Loucy (cell line): ENCODE data around the gene CTNS.

Experiments
- H2AFZ ChIP-seq: fragments of 200-600 bp; sonication (generic); 2 replicates; pipeline ENCODE4 v1.6.0; 2016; ENCODE audit warnings: antibody characterized with exemption, mild to moderate bottlenecking, low read length, moderate library complexity
- H3F3A ChIP-seq: fragments of 200-600 bp; 2 replicates; pipeline ENCODE4 v1.6.0; 2016; ENCODE audit warnings: antibody characterized with exemption, low read depth, mild to moderate bottlenecking
- H3K27me3 ChIP-seq: fragments of 200-600 bp; sonication (generic); 2 replicates; pipeline ENCODE4 v1.6.1; 2014; ENCODE audit warnings: low read length, mild to moderate bottlenecking; ENCODE audit not compliant: insufficient read depth, poor library complexity, severe bottlenecking
- H3K36me3 ChIP-seq: fragments of 200-600 bp; sonication (generic); 2 replicates; pipeline ENCODE4 v1.6.1; 2016; ENCODE audit warnings: low read length; ENCODE audit not compliant: insufficient read depth
- H3K4me1 ChIP-seq: fragments of 200-600 bp; sonication (generic); 2 replicates; pipeline ENCODE4 v1.5.1; 2014; ENCODE audit warnings: low read length, mild to moderate bottlenecking; ENCODE audit not compliant: insufficient read depth, poor library complexity, severe bottlenecking
- H3K4me2 ChIP-seq: fragments of 200-600 bp; sonication (generic); 2 replicates; pipeline ENCODE4 v1.6.0; 2014; ENCODE audit warnings: antibody characterized with exemption, low read length, low read depth, mild to moderate bottlenecking; ENCODE audit not compliant: poor library complexity, severe bottlenecking
- H3K4me3 ChIP-seq: fragments of 200-600 bp; sonication (generic); 2 replicates; pipeline ENCODE4 v1.5.1; 2014; ENCODE audit warnings: low read length, mild to moderate bottlenecking, mixed read lengths; ENCODE audit not compliant: poor library complexity, severe bottlenecking
- H3K79me2 ChIP-seq: fragments of 200-600 bp; sonication (generic); 2 replicates; pipeline ENCODE4 v1.6.1; 2014; ENCODE audit warnings: low read length; ENCODE audit not compliant: insufficient read depth
- H3K9ac ChIP-seq: fragments of 200-600 bp; sonication (generic); 2 replicates; pipeline ENCODE4 v1.6.0; 2014; ENCODE audit warnings: mild to moderate bottlenecking, low read depth, low read length, moderate library complexity; ENCODE audit not compliant: poor library complexity, severe bottlenecking
- H3K9me2 ChIP-seq: fragments of 200-600 bp; sonication (generic); replicated peaks from 2 replicates; pipeline ENCODE4 v1.6.1; 2016; ENCODE audit warnings: low read depth, low read length, mixed read lengths
- H3K9me3 ChIP-seq: fragments of 200-600 bp; sonication (generic); 2 replicates; pipeline ENCODE4 v1.6.1; 2014; ENCODE audit warnings: mild to moderate bottlenecking, antibody characterized with exemption, low read length, low read depth; ENCODE audit not compliant: insufficient read depth
- H4K20me1 ChIP-seq: fragments of 200-600 bp; sonication (generic); 2 replicates; pipeline ENCODE4 v1.6.0; 2014; ENCODE audit warnings: antibody characterized with exemption, low read length, mild to moderate bottlenecking; ENCODE audit not compliant: insufficient read depth, poor library complexity, severe bottlenecking
- CTCF ChIP-seq: fragments of 200-600 bp; sonication (generic); conservative IDR thresholded peaks from 2 replicates; pipeline ENCODE4 v1.5.1; 2014; ENCODE audit warnings: mild to moderate bottlenecking, antibody characterized with exemption, low read length
- EZH2phosphoT487 ChIP-seq: fragments of 200-600 bp; IDR thresholded peaks from 2 replicates; pipeline ENCODE4 v1.6.1; 2018; ENCODE audit warnings: antibody characterized with exemption, mild to moderate bottlenecking, moderate library complexity, borderline replicate concordance

The CTNS gene

GRCh38 chr17:3635474-3636153 lies 946 bp upstream of the CTNS start:
- H3K9me3 ChIP-seq = no peaks in the 10 kb centered on the region
- peak overlapping the region; percentile 95 for H3K9ac ChIP-seq
- H3K27me3 ChIP-seq = no peaks in the 10 kb centered on the region
- TF ChIP-seq CTCF (no peak), EZH2phosphoT487 (no peak)
- no peaks in the 10 kb centered on the region for H3K9me2 ChIP-seq
- H3F3A ChIP-seq = no peaks in the 10 kb centered on the region
- peaks cover 21% of the 10 kb centered on the region for H3K4me1 ChIP-seq
- peak overlapping the region; percentile 100 for H3K4me2 ChIP-seq
- H3K4me3 ChIP-seq = peak overlapping the region; percentile 98
- peaks cover 4% of the 10 kb centered on the region for H4K20me1 ChIP-seq
- H2AFZ ChIP-seq = peak overlapping the region; percentile 99
- no peaks in the 10 kb centered on the region for H3K36me3 ChIP-seq
- peaks cover 19% of the 10 kb centered on the region for H3K79me2 ChIP-seq

GRCh38 chr17:3636908-3637373 lies 381 bp downstream of the CTNS start:
- H3K4me3 ChIP-seq = peak overlapping the region; percentile 98
- H2AFZ ChIP-seq = peak overlapping the region; percentile 99

GRCh38 chr17:3639981-3640596 lies 3.5 kb downstream of the CTNS start:
- no peak overlapping the region for H3K4me3 ChIP-seq
- no peaks in the 10 kb centered on the region for H3F3A ChIP-seq

More at GRCh38 chr17:3636908-3637373, 381 bp downstream of the CTNS start:
- no peaks in the 10 kb centered on the region for H3K9me2 ChIP-seq
- H4K20me1 ChIP-seq = peaks cover 4% of the 10 kb centered on the region
- H3K9ac ChIP-seq = peak overlapping the region; percentile 95
- H3K36me3 ChIP-seq = no peaks in the 10 kb centered on the region
- H3K4me1 ChIP-seq = peaks cover 21% of the 10 kb centered on the region
- H3F3A ChIP-seq = no peaks in the 10 kb centered on the region
- no peaks in the 10 kb centered on the region for H3K27me3 ChIP-seq
- peaks cover 19% of the 10 kb centered on the region for H3K79me2 ChIP-seq
- no peak for TF ChIP-seq EZH2phosphoT487
- TF ChIP-seq CTCF = no peak
- no peaks in the 10 kb centered on the region for H3K9me3 ChIP-seq
- H3K4me2 ChIP-seq = peak overlapping the region; percentile 85

More at GRCh38 chr17:3639981-3640596, 3.5 kb downstream of the CTNS start:
- Histone ChIP-seq H4K20me1 (no peaks in the 10 kb centered on the region), H3K9me2 (no peaks in the 10 kb centered on the region), H2AFZ (no peak overlapping the region), H3K4me2 (no peak overlapping the region), H3K36me3 (no peaks in the 10 kb centered on the region), H3K9ac (no peak overlapping the region), H3K9me3 (no peaks in the 10 kb centered on the region), H3K79me2 (peaks cover 8% of the 10 kb centered on the region), H3K27me3 (no peaks in the 10 kb centered on the region), H3K4me1 (peaks cover 13% of the 10 kb centered on the region)
- TF ChIP-seq EZH2phosphoT487 = no peak
- TF ChIP-seq CTCF = no peak
